HEK293 (cell line): ENCODE results near the gene RHEB.

ENCODE experiments used
- RBAK ChIP-seq: fragments of 450-650 bp; formaldehyde crosslinking; IDR thresholded peaks from 2 replicates; pipeline ENCODE4 v1.5.1; 2016; ENCODE audit warnings: missing biosample characterization, missing genetic modification characterization
- SALL2 ChIP-seq: fragments of 450-650 bp; formaldehyde crosslinking; IDR thresholded peaks from 2 replicates; pipeline ENCODE4 v1.5.0; 2017; ENCODE audit warnings: missing biosample characterization, mild to moderate bottlenecking, missing genetic modification characterization, borderline replicate concordance
- YY1 ChIP-seq: fragments of 450-650 bp; formaldehyde crosslinking; IDR thresholded peaks from 2 replicates; pipeline ENCODE4 v1.5.1; 2018; ENCODE audit warnings: missing biosample characterization, missing genetic modification characterization
- ZBTB1 ChIP-seq: fragments of 450-650 bp; formaldehyde crosslinking; IDR thresholded peaks from 2 replicates; pipeline ENCODE4 v1.5.1; 2016; ENCODE audit warnings: missing biosample characterization, missing genetic modification characterization
- ZBTB17 ChIP-seq: fragments of 450-650 bp; formaldehyde crosslinking; IDR thresholded peaks from 2 replicates; pipeline ENCODE4 v1.5.1; 2016; ENCODE audit warnings: missing biosample characterization, missing genetic modification characterization
- ZNF211 ChIP-seq: fragments of 450-650 bp; formaldehyde crosslinking; IDR thresholded peaks from 2 replicates; pipeline ENCODE4 v1.5.1; 2016; ENCODE audit warnings: low read depth, missing biosample characterization, missing genetic modification characterization
- ZNF544 ChIP-seq: fragments of 450-650 bp; formaldehyde crosslinking; IDR thresholded peaks from 2 replicates; pipeline ENCODE4 v1.5.0; 2017; ENCODE audit warnings: missing biosample characterization, missing genetic modification characterization
- ZNF777 ChIP-seq: fragments of 450-650 bp; formaldehyde crosslinking; IDR thresholded peaks from 2 replicates; pipeline ENCODE4 v1.5.1; 2017; ENCODE audit warnings: missing biosample characterization, missing genetic modification characterization, borderline replicate concordance
- TF ChIP-seq, protein P1 (sequence below): fragments of 450-650 bp; formaldehyde crosslinking; IDR thresholded peaks from 2 replicates; pipeline ENCODE4 v1.5.1; 2016; ENCODE audit warnings: missing biosample characterization, missing genetic modification characterization
- TF ChIP-seq, protein P2 (sequence below): fragments of 450-650 bp; formaldehyde crosslinking; IDR thresholded peaks from 2 replicates; pipeline ENCODE4 v1.5.1; 2016; ENCODE audit warnings: missing biosample characterization, missing genetic modification characterization

DNA sequence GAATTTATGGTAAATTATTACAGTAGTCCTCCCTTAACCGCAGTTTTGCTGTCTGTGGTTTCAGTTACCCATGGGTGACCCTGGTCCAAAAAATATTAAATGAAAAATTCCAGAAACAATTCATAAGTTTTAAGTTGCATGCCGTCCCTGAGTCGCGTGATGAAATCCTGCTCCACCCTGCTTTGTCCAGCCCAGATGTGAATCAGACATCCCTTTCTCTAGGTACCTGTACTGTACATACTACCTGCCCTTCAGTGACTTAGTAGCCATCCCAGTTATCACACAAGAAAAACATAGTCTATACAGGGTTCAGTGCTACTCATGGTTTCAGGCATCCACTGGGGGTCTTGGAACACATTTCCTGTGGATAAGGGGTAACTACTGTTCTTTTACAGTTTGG is 20.5 kb upstream of the RHEB start:
- TF ChIP-seq, protein P1, sequence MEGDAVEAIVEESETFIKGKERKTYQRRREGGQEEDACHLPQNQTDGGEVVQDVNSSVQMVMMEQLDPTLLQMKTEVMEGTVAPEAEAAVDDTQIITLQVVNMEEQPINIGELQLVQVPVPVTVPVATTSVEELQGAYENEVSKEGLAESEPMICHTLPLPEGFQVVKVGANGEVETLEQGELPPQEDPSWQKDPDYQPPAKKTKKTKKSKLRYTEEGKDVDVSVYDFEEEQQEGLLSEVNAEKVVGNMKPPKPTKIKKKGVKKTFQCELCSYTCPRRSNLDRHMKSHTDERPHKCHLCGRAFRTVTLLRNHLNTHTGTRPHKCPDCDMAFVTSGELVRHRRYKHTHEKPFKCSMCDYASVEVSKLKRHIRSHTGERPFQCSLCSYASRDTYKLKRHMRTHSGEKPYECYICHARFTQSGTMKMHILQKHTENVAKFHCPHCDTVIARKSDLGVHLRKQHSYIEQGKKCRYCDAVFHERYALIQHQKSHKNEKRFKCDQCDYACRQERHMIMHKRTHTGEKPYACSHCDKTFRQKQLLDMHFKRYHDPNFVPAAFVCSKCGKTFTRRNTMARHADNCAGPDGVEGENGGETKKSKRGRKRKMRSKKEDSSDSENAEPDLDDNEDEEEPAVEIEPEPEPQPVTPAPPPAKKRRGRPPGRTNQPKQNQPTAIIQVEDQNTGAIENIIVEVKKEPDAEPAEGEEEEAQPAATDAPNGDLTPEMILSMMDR (tag by site-specific recombination) = no peak
- TF ChIP-seq ZNF777 (tag by site-specific recombination) (no peak), ZBTB1 (no peak), RBAK (no peak), ZNF544 (no peak), ZNF211 (tag by site-specific recombination) (no peak), ZBTB17 (tag by site-specific recombination) (no peak), YY1 (no peak), SALL2 (tag by site-specific recombination) (no peak)
- TF ChIP-seq, protein P2, sequence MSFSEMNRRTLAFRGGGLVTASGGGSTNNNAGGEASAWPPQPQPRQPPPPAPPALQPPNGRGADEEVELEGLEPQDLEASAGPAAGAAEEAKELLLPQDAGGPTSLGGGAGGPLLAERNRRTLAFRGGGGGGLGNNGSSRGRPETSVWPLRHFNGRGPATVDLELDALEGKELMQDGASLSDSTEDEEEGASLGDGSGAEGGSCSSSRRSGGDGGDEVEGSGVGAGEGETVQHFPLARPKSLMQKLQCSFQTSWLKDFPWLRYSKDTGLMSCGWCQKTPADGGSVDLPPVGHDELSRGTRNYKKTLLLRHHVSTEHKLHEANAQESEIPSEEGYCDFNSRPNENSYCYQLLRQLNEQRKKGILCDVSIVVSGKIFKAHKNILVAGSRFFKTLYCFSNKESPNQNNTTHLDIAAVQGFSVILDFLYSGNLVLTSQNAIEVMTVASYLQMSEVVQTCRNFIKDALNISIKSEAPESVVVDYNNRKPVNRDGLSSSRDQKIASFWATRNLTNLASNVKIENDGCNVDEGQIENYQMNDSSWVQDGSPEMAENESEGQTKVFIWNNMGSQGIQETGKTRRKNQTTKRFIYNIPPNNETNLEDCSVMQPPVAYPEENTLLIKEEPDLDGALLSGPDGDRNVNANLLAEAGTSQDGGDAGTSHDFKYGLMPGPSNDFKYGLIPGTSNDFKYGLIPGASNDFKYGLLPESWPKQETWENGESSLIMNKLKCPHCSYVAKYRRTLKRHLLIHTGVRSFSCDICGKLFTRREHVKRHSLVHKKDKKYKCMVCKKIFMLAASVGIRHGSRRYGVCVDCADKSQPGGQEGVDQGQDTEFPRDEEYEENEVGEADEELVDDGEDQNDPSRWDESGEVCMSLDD = no peak
